IgD-negative memory B cell (primary cell): ENCODE measurements around the gene DLX4. TPM values are rescaled to one million over a fixed set of nuclear protein-coding genes. Genes with fewer than 3 reads are reported as not detected.

Experiments
- H3K27ac Mint-ChIP-seq, 3 donors: one replicate each; pipeline ENCODE4 v1.8.0; 2020 to 2022; ENCODE audit warnings: mild to moderate bottlenecking in 3 of 3, mixed read lengths in 3 of 3, moderate library complexity in 1 of 3
- H3K27me3 Mint-ChIP-seq: one replicate; pipeline ENCODE4 v1.8.0; 2021; ENCODE audit warnings: mixed read lengths
- H3K36me3 Mint-ChIP-seq: one replicate; pipeline ENCODE4 v1.8.0; 2020; ENCODE audit warnings: mild to moderate bottlenecking, mixed read lengths
- H3K4me1 Mint-ChIP-seq, 3 donors: one replicate each; pipeline ENCODE4 v1.8.0; 2020 to 2022; ENCODE audit warnings: mixed read lengths in 3 of 3, mild to moderate bottlenecking in 1 of 3
- H3K4me3 Mint-ChIP-seq, 4 donors: one replicate each; pipeline ENCODE4 v1.8.0; 2020 to 2022; ENCODE audit warnings: mild to moderate bottlenecking in 4 of 4, mixed read lengths in 4 of 4, moderate library complexity in 3 of 4
- H3K9me3 Mint-ChIP-seq, 3 donors: one replicate each; pipeline ENCODE4 v1.8.0; 2020 to 2021; ENCODE audit warnings: mixed read lengths in 3 of 3, mild to moderate bottlenecking in 1 of 3
- polyA plus RNA-seq: library from polyadenylated mRNA; unstranded; fragments of 300-500 nt; fragmentation: Illumina TruSeq; gene quantifications from one replicate; pipeline ENCODE4 v1.2.3, GENCODE V29; 2021

The DLX4 gene
- polyA plus RNA-seq, 1 donor from 2014 or later = not detected

- Mint-ChIP-seq H3K36me3 (no peaks in the 10 kb centered on the region), H3K27ac (peak overlapping the region in 1 of 3 donors; percentile 36), H3K4me1 (peaks cover 6 to 21% (median 8%) of the 10 kb centered on the region in 3 donors), H3K4me3 (peak overlapping the region; percentile 77 to 92 (median 83)), H3K27me3 (peaks cover 70% of the 10 kb centered on the region), H3K9me3 (no peaks in the 10 kb centered on the region)
Observed at GRCh38 chr17:49969795-49970389, 902 bp downstream of the DLX4 start.

- Mint-ChIP-seq H3K27ac (peak overlapping the region in 2 of 3 donors; percentile 0 to 36), H3K4me1 (peaks cover 3 to 17% (median 4%) of the 10 kb centered on the region in 3 donors), H3K36me3 (no peaks in the 10 kb centered on the region)
Observed at GRCh38 chr17:49970498-49970897, 1.5 kb downstream of the DLX4 start.

GRCh38 chr17:49971199-49971847, 2.3 kb downstream of the DLX4 start:
- peaks cover 2 to 14% (median 4%) of the 10 kb centered on the region in 3 donors for H3K4me1 Mint-ChIP-seq
- H3K27ac Mint-ChIP-seq = peak overlapping the region; percentile 36 to 73 (median 64)
- peaks cover 65% of the 10 kb centered on the region for H3K27me3 Mint-ChIP-seq
- H3K36me3 Mint-ChIP-seq = no peaks in the 10 kb centered on the region
- H3K9me3 Mint-ChIP-seq = no peaks in the 10 kb centered on the region
- H3K4me3 Mint-ChIP-seq = peak overlapping the region in 3 of 4 donors; percentile 60 to 68 (median 63)

More at GRCh38 chr17:49970498-49970897, 1.5 kb downstream of the DLX4 start:
- H3K9me3 Mint-ChIP-seq = no peaks in the 10 kb centered on the region
- peaks cover 69% of the 10 kb centered on the region for H3K27me3 Mint-ChIP-seq
- H3K4me3 Mint-ChIP-seq = peak overlapping the region; percentile 52 to 92 (median 70)

- Mint-ChIP-seq H3K4me3 (peak overlapping the region in 2 of 4 donors; percentile 32 to 63), H3K27me3 (peaks cover 63% of the 10 kb centered on the region), H3K4me1 (peaks cover 2 to 14% (median 4%) of the 10 kb centered on the region in 3 donors), H3K36me3 (no peaks in the 10 kb centered on the region), H3K9me3 (no peaks in the 10 kb centered on the region), H3K27ac (peak overlapping the region in 2 of 3 donors; percentile 40 to 73)
Observed at GRCh38 chr17:49971848-49972485, 3.0 kb downstream of the DLX4 start.

- H3K27ac Mint-ChIP-seq = peak overlapping the region in 1 of 3 donors; percentile 40
- H3K4me3 Mint-ChIP-seq = peak overlapping the region in 1 of 4 donors; percentile 32
- peaks cover 58% of the 10 kb centered on the region for H3K27me3 Mint-ChIP-seq
- H3K36me3 Mint-ChIP-seq = no peaks in the 10 kb centered on the region
- no peaks in the 10 kb centered on the region for H3K9me3 Mint-ChIP-seq
- H3K4me1 Mint-ChIP-seq = peaks cover 2 to 14% (median 4%) of the 10 kb centered on the region in 3 donors
Observed at GRCh38 chr17:49972486-49973270, 3.7 kb downstream of the DLX4 start.

GRCh38 chr17:49973271-49973615, 4.3 kb downstream of the DLX4 start:
- H3K4me3 Mint-ChIP-seq = no peak overlapping the region
- H3K4me1 Mint-ChIP-seq = peaks cover 0 to 11% (median 2%) of the 10 kb centered on the region in 3 donors
- peak overlapping the region in 1 of 3 donors; percentile 53 for H3K27ac Mint-ChIP-seq
- peaks cover 56% of the 10 kb centered on the region for H3K27me3 Mint-ChIP-seq
- H3K9me3 Mint-ChIP-seq = no peaks in the 10 kb centered on the region
- no peaks in the 10 kb centered on the region for H3K36me3 Mint-ChIP-seq

GRCh38 chr17:49975531-49975930, 6.5 kb downstream of the DLX4 start:
- peaks cover 57% of the 10 kb centered on the region for H3K27me3 Mint-ChIP-seq
- peak overlapping the region in 1 of 4 donors; percentile 37 for H3K4me3 Mint-ChIP-seq
- no peak overlapping the region for H3K27ac Mint-ChIP-seq
- no peaks in the 10 kb centered on the region for H3K9me3 Mint-ChIP-seq
- peaks cover 0 to 7% (median 4%) of the 10 kb centered on the region in 3 donors for H3K4me1 Mint-ChIP-seq
- no peaks in the 10 kb centered on the region for H3K36me3 Mint-ChIP-seq

- Mint-ChIP-seq H3K36me3 (no peaks in the 10 kb centered on the region), H3K4me1 (peaks cover 0 to 4% (median 2%) of the 10 kb centered on the region in 3 donors), H3K9me3 (no peaks in the 10 kb centered on the region), H3K4me3 (peak overlapping the region in 1 of 4 donors; percentile 12), H3K27me3 (peaks cover 54% of the 10 kb centered on the region), H3K27ac (no peak overlapping the region)
Observed at GRCh38 chr17:49976163-49976827, 7.3 kb downstream of the DLX4 start.

GRCh38 chr17:49976828-49977202, 7.8 kb downstream of the DLX4 start:
- Mint-ChIP-seq H3K4me3 (no peak overlapping the region), H3K4me1 (peaks cover 0 to 4% (median 1%) of the 10 kb centered on the region in 3 donors), H3K36me3 (no peaks in the 10 kb centered on the region), H3K27me3 (peaks cover 53% of the 10 kb centered on the region), H3K9me3 (no peaks in the 10 kb centered on the region), H3K27ac (no peak overlapping the region)

- H3K4me3 Mint-ChIP-seq = no peak overlapping the region
- peaks cover 0 to 4% (median 0%) of the 10 kb centered on the region in 3 donors for H3K4me1 Mint-ChIP-seq
- no peak overlapping the region for H3K27ac Mint-ChIP-seq
- H3K27me3 Mint-ChIP-seq = peaks cover 49% of the 10 kb centered on the region
- H3K9me3 Mint-ChIP-seq = no peaks in the 10 kb centered on the region
- H3K36me3 Mint-ChIP-seq = no peaks in the 10 kb centered on the region
Observed at GRCh38 chr17:49977463-49978389, 8.7 kb downstream of the DLX4 start.

- no peak overlapping the region for H3K27ac Mint-ChIP-seq
- no peak overlapping the region for H3K4me3 Mint-ChIP-seq
- peaks cover 0 to 2% (median 0%) of the 10 kb centered on the region in 3 donors for H3K4me1 Mint-ChIP-seq
- no peaks in the 10 kb centered on the region for H3K36me3 Mint-ChIP-seq
- no peaks in the 10 kb centered on the region for H3K9me3 Mint-ChIP-seq
- H3K27me3 Mint-ChIP-seq = peaks cover 48% of the 10 kb centered on the region
Observed at GRCh38 chr17:49978501-49978900, 9.5 kb downstream of the DLX4 start.

- H3K4me3 Mint-ChIP-seq = no peak overlapping the region
- H3K4me1 Mint-ChIP-seq = peaks cover 0 to 2% (median 0%) of the 10 kb centered on the region in 3 donors
- H3K9me3 Mint-ChIP-seq = no peaks in the 10 kb centered on the region
- H3K27ac Mint-ChIP-seq = no peak overlapping the region
- H3K36me3 Mint-ChIP-seq = no peaks in the 10 kb centered on the region
- peaks cover 47% of the 10 kb centered on the region for H3K27me3 Mint-ChIP-seq
Observed at GRCh38 chr17:49979748-49980479, 10.9 kb downstream of the DLX4 start.

GRCh38 chr17:49980703-49981197, 11.8 kb downstream of the DLX4 start:
- H3K27ac Mint-ChIP-seq = no peak overlapping the region
- no peak overlapping the region for H3K4me3 Mint-ChIP-seq
- H3K36me3 Mint-ChIP-seq = no peaks in the 10 kb centered on the region
- H3K4me1 Mint-ChIP-seq = peaks cover 0 to 2% (median 0%) of the 10 kb centered on the region in 3 donors
- no peaks in the 10 kb centered on the region for H3K9me3 Mint-ChIP-seq
- peaks cover 44% of the 10 kb centered on the region for H3K27me3 Mint-ChIP-seq
